A673 (cell line): ENCODE measurements around the gene RAB22A.

ENCODE experiments used
- CTCF ChIP-seq: fragments of 300-800, 200-600 bp; sonication (generic); conservative IDR thresholded peaks from 2 replicates; pipeline ENCODE4 v1.5.1; 2017; ENCODE audit warnings: low read depth, mild to moderate bottlenecking, antibody characterized with exemption, low read length, moderate library complexity, mixed read lengths
- EZH2 ChIP-seq: fragments of 200-600 bp; sonication (generic); IDR thresholded peaks from 2 replicates; pipeline ENCODE4 v1.6.1; 2017; ENCODE audit warnings: borderline replicate concordance, low read depth, mild to moderate bottlenecking, mixed read lengths, antibody characterized with exemption, low read length; ENCODE audit not compliant: poor library complexity, severe bottlenecking

GRCh38 chr20:58362970-58363369, 53.5 kb downstream of the RAB22A start:
- TF ChIP-seq CTCF (no peak), EZH2 (no peak)
